Measurements from ENCODE around the gene ZNF561.

- TF ChIP-seq CTCF (IDR thresholded peaks at IDR 0.05) = no peak
- TF ChIP-seq POLR2A (IDR thresholded peaks at IDR 0.05) = no peak
These were observed 1.5 kb upstream of the ZNF561 start for GRCh38 chr19:9622531-9622930.
